Retinal pigment epithelial cell (primary cell): Measurements from ENCODE around the gene CNGA3.

ENCODE experiments used
- DNase-seq: peaks from one replicate; pipeline ENCODE4 v3.0.0-alpha.2; 2010; ENCODE audit warnings: low read depth
- H3K4me3 ChIP-seq: 2 replicates; pipeline ENCODE4 v1.5.1; 2011; ENCODE audit warnings: mild to moderate bottlenecking, low read length, control low read depth, moderate library complexity
- CTCF ChIP-seq: conservative IDR thresholded peaks from 2 replicates; pipeline ENCODE4 v1.5.1; 2011; ENCODE audit warnings: low read depth, low read length, control low read depth, inconsistent platforms

CNGA3 gene

GRCh38 chr2:98390571-98391476, 44.6 kb downstream of the CNGA3 start:
- H3K4me3 ChIP-seq: no peak overlapping the region
- TF ChIP-seq CTCF: no peak
- DNase-seq: no peak

DNA sequence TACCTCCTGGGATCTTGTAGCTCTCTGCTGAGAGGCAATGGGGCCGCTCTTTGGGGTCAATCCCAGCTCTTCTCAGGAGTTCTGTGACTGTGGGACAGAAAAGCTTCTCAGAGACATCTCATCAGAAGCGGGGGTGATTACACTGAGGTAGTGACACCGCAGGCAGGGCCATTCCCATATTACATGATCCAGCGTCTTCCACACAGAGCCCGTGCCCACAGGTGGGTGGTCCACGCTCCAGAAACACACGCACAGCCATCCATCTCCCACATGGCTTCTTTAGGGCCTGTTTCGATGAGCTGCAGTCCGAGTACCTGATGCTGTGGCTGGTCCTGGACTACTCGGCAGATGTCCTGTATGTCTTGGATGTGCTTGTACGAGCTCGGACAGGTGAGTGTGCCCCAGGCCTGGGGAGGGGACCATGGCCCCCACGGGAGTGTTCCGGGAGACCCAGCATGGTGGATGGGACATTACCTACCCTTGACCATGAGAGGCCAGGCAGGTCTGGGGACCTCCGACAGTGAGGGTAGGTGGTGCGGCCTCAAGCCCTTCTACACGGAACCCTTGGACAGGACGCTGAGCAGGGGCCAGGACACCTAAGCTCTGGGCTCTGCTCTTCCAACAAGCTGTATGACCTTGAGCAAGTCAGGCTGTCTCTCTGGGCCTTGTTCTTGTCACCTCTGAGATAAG, 45.5 kb downstream of the CNGA3 start:
- no peak overlapping the region for H3K4me3 ChIP-seq
- TF ChIP-seq CTCF: no peak
- no peak for DNase-seq

- H3K4me3 ChIP-seq: no peak overlapping the region
- no peak for TF ChIP-seq CTCF
- DNase-seq: no peak
Observed at GRCh38 chr2:98393354-98393753, 47.1 kb downstream of the CNGA3 start.

GRCh38 chr2:98394595-98395153, 48.4 kb downstream of the CNGA3 start:
- no peak for DNase-seq
- H3K4me3 ChIP-seq: no peak overlapping the region
- no peak for TF ChIP-seq CTCF

GRCh38 chr2:98395977-98396376, 49.7 kb downstream of the CNGA3 start:
- DNase-seq: no peak
- no peak for TF ChIP-seq CTCF
- H3K4me3 ChIP-seq: no peak overlapping the region

DNA sequence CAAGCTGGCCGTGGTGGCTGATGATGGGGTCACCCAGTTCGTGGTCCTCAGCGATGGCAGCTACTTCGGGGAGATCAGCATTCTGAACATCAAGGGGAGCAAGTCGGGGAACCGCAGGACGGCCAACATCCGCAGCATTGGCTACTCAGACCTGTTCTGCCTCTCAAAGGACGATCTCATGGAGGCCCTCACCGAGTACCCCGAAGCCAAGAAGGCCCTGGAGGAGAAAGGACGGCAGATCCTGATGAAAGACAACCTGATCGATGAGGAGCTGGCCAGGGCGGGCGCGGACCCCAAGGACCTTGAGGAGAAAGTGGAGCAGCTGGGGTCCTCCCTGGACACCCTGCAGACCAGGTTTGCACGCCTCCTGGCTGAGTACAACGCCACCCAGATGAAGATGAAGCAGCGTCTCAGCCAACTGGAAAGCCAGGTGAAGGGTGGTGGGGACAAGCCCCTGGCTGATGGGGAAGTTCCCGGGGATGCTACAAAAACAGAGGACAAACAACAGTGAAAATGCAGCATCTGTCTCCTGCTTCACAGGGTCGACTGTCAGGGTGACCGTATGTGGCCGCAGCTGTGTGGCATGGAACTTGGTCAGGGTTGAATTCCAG, 50.6 kb downstream of the CNGA3 start:
- H3K4me3 ChIP-seq: no peak overlapping the region
- TF ChIP-seq CTCF: no peak
- no peak for DNase-seq
